ENCODE results near the gene TTN. TPM values are rescaled to one million over a fixed set of nuclear protein-coding genes. Genes with fewer than 3 reads are reported as not detected.

Gene TTN
- total RNA-seq, 2 donors from 2014 or later, result 26.5 to 94.6 TPM

GRCh38 chr2:178478130-178478438 is 329.1 kb downstream of the TTN start:
- intact Hi-C loops (cut with DNase I), result no loop called here
- ATAC-seq (no peak), DNase-seq (peak in 3 of 4 donors; percentile 18 to 27 (median 18))
- Histone ChIP-seq H3K27me3 (no peaks in the 10 kb centered on the region), H3K4me1 (peaks cover 35% of the 10 kb centered on the region), H3K36me3 (replicated peaks in 1 of 2; ENCODE audit: insufficient read depth in 1 of 2, low read depth in 2 of 2) (no peaks in the 10 kb centered on the region), H3K4me3 (peak overlapping the region; percentile 60 to 63), H3K27ac (peak overlapping the region; percentile 92 to 98 (median 96)), H3K9me3 (no peaks in the 10 kb centered on the region)
- TF ChIP-seq CTCF (IDR thresholded peaks at IDR 0.05) (no peak), POLR2A (IDR thresholded peaks at IDR 0.05) (no peak)
- 1% methylated on average over 10 of the region's 10 CpGs for WGBS, 2 donors

GRCh38 chr2:178477443-178478129 is 329.6 kb downstream of the TTN start:
- WGBS, 2 donors, result 16 to 17% methylated on average over 3 of the region's 3 CpGs
- no peak for DNase-seq
- no peaks in the 10 kb centered on the region for H3K9me3 ChIP-seq
- H3K4me1 ChIP-seq, result peaks cover 30% of the 10 kb centered on the region
- no peak for ATAC-seq
- no peaks in the 10 kb centered on the region for H3K36me3 ChIP-seq (replicated peaks in 1 of 2; ENCODE audit: insufficient read depth in 1 of 2, low read depth in 2 of 2)
- peak overlapping the region; percentile 60 to 63 for H3K4me3 ChIP-seq
- TF ChIP-seq CTCF (IDR thresholded peaks at IDR 0.05), result no peak
- TF ChIP-seq POLR2A (IDR thresholded peaks at IDR 0.05), result no peak
- intact Hi-C loops (cut with DNase I), result no loop called here
- H3K27me3 ChIP-seq, result no peaks in the 10 kb centered on the region
- H3K27ac ChIP-seq, result peak overlapping the region in 3 of 4 donors; percentile 92 to 98 (median 98)

DNA sequence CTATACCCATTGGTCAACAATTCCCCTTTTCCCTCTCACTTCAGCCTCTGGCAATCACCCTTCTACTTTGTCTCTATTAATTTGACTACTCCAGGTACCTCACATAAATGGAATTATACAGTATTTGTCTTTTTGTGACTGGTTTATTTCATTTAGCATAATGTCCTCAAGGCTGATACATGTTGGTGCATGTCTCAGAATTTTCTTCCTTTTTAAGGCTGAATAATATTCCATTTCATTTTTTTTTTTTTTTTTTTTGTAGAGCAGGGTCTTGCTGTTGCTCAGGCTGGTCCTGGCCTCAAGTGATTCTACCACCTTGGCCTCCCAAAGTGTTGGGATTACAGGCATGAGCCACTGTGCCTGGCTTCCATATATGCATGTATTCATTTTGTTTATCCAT is 330.7 kb downstream of the TTN start:
- Histone ChIP-seq H3K9me3 (no peaks in the 10 kb centered on the region), H3K27ac (no peak overlapping the region), H3K4me1 (peaks cover 19% of the 10 kb centered on the region), H3K36me3 (replicated peaks in 1 of 2; ENCODE audit: insufficient read depth in 1 of 2, low read depth in 2 of 2) (no peaks in the 10 kb centered on the region), H3K27me3 (no peaks in the 10 kb centered on the region), H3K4me3 (no peak overlapping the region)
- ATAC-seq, result no peak
- no peak for DNase-seq
- intact Hi-C loops (cut with DNase I), result no loop called here
- TF ChIP-seq CTCF (IDR thresholded peaks at IDR 0.05) (no peak), POLR2A (IDR thresholded peaks at IDR 0.05) (no peak)

Other genes starting within 250 kb of the TTN start
- gene CCDC141, start 242.7 kb upstream of the TTN start, total RNA-seq, result 10 to 100 TPM; 13.7 to 19.4 TPM